ENCODE data around the gene KLF3. TPM values are rescaled to one million over a fixed set of nuclear protein-coding genes. Genes with fewer than 3 reads are reported as not detected.

KLF3 gene
- total RNA-seq, 1 donor = 41.8 TPM

GRCh38 chr4:38668203-38668971 is 4.4 kb downstream of the KLF3 start:
- no peak for TF ChIP-seq CTCF (IDR thresholded peaks at IDR 0.05; ENCODE audit: insufficient read depth, low read length)
- DNase-seq (ENCODE audit: low read depth) = no peak
- H3K4me3 ChIP-seq (ENCODE audit: low read depth, low read length) = peak overlapping the region; percentile 85

- no peak for TF ChIP-seq CTCF (IDR thresholded peaks at IDR 0.05; ENCODE audit: insufficient read depth, low read length)
- DNase-seq (ENCODE audit: low read depth) = peak; percentile 42
- H3K4me3 ChIP-seq (ENCODE audit: low read depth, low read length) = peak overlapping the region; percentile 47
These were observed 5.2 kb downstream of the KLF3 start for GRCh38 chr4:38669208-38669607.

GRCh38 chr4:38670109-38670901 is 6.3 kb downstream of the KLF3 start:
- peak overlapping the region; percentile 39 for H3K4me3 ChIP-seq (ENCODE audit: low read depth, low read length)
- no peak for TF ChIP-seq CTCF (IDR thresholded peaks at IDR 0.05; ENCODE audit: insufficient read depth, low read length)
- DNase-seq (ENCODE audit: low read depth) = no peak

GRCh38 chr4:38670939-38671591 is 7.1 kb downstream of the KLF3 start:
- no peak for DNase-seq (ENCODE audit: low read depth)
- H3K4me3 ChIP-seq (ENCODE audit: low read depth, low read length) = peak overlapping the region; percentile 25
- no peak for TF ChIP-seq CTCF (IDR thresholded peaks at IDR 0.05; ENCODE audit: insufficient read depth, low read length)

GRCh38 chr4:38671592-38671940 is 7.6 kb downstream of the KLF3 start:
- no peak for TF ChIP-seq CTCF (IDR thresholded peaks at IDR 0.05; ENCODE audit: insufficient read depth, low read length)
- peak overlapping the region; percentile 25 for H3K4me3 ChIP-seq (ENCODE audit: low read depth, low read length)
- no peak for DNase-seq (ENCODE audit: low read depth)

- H3K4me3 ChIP-seq (ENCODE audit: low read depth, low read length) = peak overlapping the region; percentile 47
- no peak for DNase-seq (ENCODE audit: low read depth)
- TF ChIP-seq CTCF (IDR thresholded peaks at IDR 0.05; ENCODE audit: insufficient read depth, low read length) = no peak
These were observed 8.0 kb downstream of the KLF3 start for GRCh38 chr4:38672074-38672396.
